Peyer's patch (tissue), 4 donors: ENCODE measurements around the gene PEF1.

Source experiments
- POLR2A ChIP-seq, 2 donors: fragments of 450-650 bp; IDR thresholded peaks; one replicate each; pipeline ENCODE4 v1.5.1; 2017; ENCODE audit warnings: antibody characterized with exemption in 2 of 2, mild to moderate bottlenecking in 2 of 2, moderate library complexity in 2 of 2
- TF ChIP-seq, protein P1 (sequence below), 6 experiments: fragments of 450-650 bp in 4 of 6; fragments of 200-600 bp in 2 of 6; sonication (generic) in 1 of 6; IDR thresholded peaks; one replicate each; pipeline ENCODE4 v1.5.1; 2017 to 2019; ENCODE audit warnings: antibody characterized with exemption in 6 of 6, mild to moderate bottlenecking in 3 of 6, moderate library complexity in 1 of 6

DNA sequence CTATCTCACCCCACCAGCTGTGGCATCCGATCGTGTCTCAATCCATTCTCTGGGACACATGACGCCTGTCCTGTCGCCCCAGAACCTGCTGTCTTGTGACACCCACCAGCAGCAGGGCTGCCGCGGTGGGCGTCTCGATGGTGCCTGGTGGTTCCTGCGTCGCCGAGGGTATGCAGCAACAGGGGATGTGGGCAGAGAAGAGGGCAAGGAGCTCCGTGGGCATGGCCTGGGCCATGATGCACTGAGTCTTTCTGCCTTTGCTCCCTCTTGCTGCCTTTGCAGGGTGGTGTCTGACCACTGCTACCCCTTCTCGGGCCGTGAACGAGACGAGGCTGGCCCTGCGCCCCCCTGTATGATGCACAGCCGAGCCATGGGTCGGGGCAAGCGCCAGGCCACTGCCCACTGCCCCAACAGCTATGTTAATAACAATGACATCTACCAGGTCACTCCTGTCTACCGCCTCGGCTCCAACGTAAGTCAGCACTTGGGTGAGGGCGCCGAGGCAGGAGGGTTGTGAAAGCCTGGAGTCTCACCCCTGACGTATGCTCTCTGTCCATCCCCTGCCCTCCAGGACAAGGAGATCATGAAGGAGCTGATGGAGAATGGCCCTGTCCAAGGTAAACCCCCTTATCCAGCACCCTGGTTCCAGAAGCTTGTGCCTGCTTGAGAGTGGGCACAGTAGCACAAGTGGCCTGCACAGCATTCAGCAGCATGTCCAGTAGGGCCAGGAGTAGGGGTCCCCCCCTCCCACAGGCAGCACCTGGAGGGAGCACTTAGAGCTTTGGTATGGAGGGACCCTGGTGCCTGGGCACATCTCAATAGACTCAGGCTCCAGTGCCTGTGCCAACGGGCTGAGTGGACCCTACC lies 59.6 kb downstream of the PEF1 start:
- TF ChIP-seq, protein P1, sequence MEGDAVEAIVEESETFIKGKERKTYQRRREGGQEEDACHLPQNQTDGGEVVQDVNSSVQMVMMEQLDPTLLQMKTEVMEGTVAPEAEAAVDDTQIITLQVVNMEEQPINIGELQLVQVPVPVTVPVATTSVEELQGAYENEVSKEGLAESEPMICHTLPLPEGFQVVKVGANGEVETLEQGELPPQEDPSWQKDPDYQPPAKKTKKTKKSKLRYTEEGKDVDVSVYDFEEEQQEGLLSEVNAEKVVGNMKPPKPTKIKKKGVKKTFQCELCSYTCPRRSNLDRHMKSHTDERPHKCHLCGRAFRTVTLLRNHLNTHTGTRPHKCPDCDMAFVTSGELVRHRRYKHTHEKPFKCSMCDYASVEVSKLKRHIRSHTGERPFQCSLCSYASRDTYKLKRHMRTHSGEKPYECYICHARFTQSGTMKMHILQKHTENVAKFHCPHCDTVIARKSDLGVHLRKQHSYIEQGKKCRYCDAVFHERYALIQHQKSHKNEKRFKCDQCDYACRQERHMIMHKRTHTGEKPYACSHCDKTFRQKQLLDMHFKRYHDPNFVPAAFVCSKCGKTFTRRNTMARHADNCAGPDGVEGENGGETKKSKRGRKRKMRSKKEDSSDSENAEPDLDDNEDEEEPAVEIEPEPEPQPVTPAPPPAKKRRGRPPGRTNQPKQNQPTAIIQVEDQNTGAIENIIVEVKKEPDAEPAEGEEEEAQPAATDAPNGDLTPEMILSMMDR (IDR thresholded peaks at IDR 0.05) = no peak
- TF ChIP-seq POLR2A (IDR thresholded peaks at IDR 0.05) = no peak
